HEK293 (cell line): Measurements from ENCODE around the gene SRRM2.
A peak's percentile ranks its signal among the peaks of the same experiment; 100 is the strongest.

Source experiments
- HOXC10 ChIP-seq: sonication (generic); formaldehyde crosslinking; IDR thresholded peaks from 2 replicates; pipeline ENCODE4 v1.8.1; 2023; ENCODE audit warnings: mild to moderate bottlenecking, missing genetic modification reagents
- MEIS1 ChIP-seq: sonication (generic); formaldehyde crosslinking; IDR thresholded peaks from 2 replicates; pipeline ENCODE4 v1.8.1; 2022; ENCODE audit warnings: missing genetic modification reagents, mild to moderate bottlenecking, borderline replicate concordance
- RBAK ChIP-seq: fragments of 450-650 bp; formaldehyde crosslinking; IDR thresholded peaks from 2 replicates; pipeline ENCODE4 v1.5.1; 2016; ENCODE audit warnings: missing biosample characterization, missing genetic modification characterization
- SCRT1 ChIP-seq: fragments of 450-650 bp; formaldehyde crosslinking; IDR thresholded peaks from 2 replicates; pipeline ENCODE4 v1.5.1; 2016; ENCODE audit warnings: missing biosample characterization, missing genetic modification characterization, borderline replicate concordance
- SCRT2 ChIP-seq: fragments of 450-650 bp; formaldehyde crosslinking; IDR thresholded peaks from 2 replicates; pipeline ENCODE4 v1.5.1; 2016; ENCODE audit warnings: missing biosample characterization, missing genetic modification characterization
- ZBTB1 ChIP-seq: fragments of 450-650 bp; formaldehyde crosslinking; IDR thresholded peaks from 2 replicates; pipeline ENCODE4 v1.5.1; 2016; ENCODE audit warnings: missing biosample characterization, missing genetic modification characterization
- ZBTB7A ChIP-seq: fragments of 450-650 bp; formaldehyde crosslinking; IDR thresholded peaks from 2 replicates; pipeline ENCODE4 v1.5.1; 2016; ENCODE audit warnings: low read depth, missing biosample characterization, missing genetic modification characterization
- ZFP37 ChIP-seq: fragments of 450-650 bp; formaldehyde crosslinking; IDR thresholded peaks from 2 replicates; pipeline ENCODE4 v1.5.1; 2016; ENCODE audit warnings: missing biosample characterization, missing genetic modification characterization
- ZNF132 ChIP-seq: fragments of 450-650 bp; formaldehyde crosslinking; IDR thresholded peaks from 2 replicates; pipeline ENCODE4 v1.5.1; 2017; ENCODE audit warnings: missing biosample characterization, missing genetic modification characterization, borderline replicate concordance
- ZNF155 ChIP-seq: fragments of 450-650 bp; formaldehyde crosslinking; IDR thresholded peaks from 2 replicates; pipeline ENCODE4 v1.5.1; 2016; ENCODE audit warnings: missing biosample characterization, missing genetic modification characterization
- ZNF26 ChIP-seq: fragments of 450-650 bp; formaldehyde crosslinking; IDR thresholded peaks from 2 replicates; pipeline ENCODE4 v1.5.1; 2016; ENCODE audit warnings: missing biosample characterization, missing genetic modification characterization
- ZNF398 ChIP-seq: fragments of 450-650 bp; formaldehyde crosslinking; IDR thresholded peaks from 2 replicates; pipeline ENCODE4 v1.5.1; 2017; ENCODE audit warnings: missing biosample characterization, missing genetic modification characterization
- ZNF501 ChIP-seq: fragments of 450-650 bp; formaldehyde crosslinking; IDR thresholded peaks from 2 replicates; pipeline ENCODE4 v1.5.1; 2016; ENCODE audit warnings: missing biosample characterization, missing genetic modification characterization
- ZNF510 ChIP-seq: fragments of 450-650 bp; formaldehyde crosslinking; IDR thresholded peaks from 2 replicates; pipeline ENCODE4 v1.5.1; 2018; ENCODE audit warnings: mild to moderate bottlenecking, missing genetic modification characterization, missing biosample characterization; ENCODE audit not compliant: insufficient replicate concordance
- ZNF529 ChIP-seq: fragments of 450-650 bp; formaldehyde crosslinking; IDR thresholded peaks from 2 replicates; pipeline ENCODE4 v1.5.1; 2017; ENCODE audit warnings: missing genetic modification characterization, missing biosample characterization; ENCODE audit not compliant: insufficient replicate concordance
- ZNF544 ChIP-seq: fragments of 450-650 bp; formaldehyde crosslinking; IDR thresholded peaks from 2 replicates; pipeline ENCODE4 v1.5.0; 2017; ENCODE audit warnings: missing biosample characterization, missing genetic modification characterization
- ZNF585B ChIP-seq: fragments of 450-650 bp; formaldehyde crosslinking; IDR thresholded peaks from 2 replicates; pipeline ENCODE4 v1.5.1; 2016; ENCODE audit warnings: missing biosample characterization, missing genetic modification characterization
- ZNF600 ChIP-seq: fragments of 450-650 bp; formaldehyde crosslinking; IDR thresholded peaks from 2 replicates; pipeline ENCODE4 v1.5.1; 2016; ENCODE audit warnings: missing biosample characterization, missing genetic modification characterization
- ZNF610 ChIP-seq: fragments of 450-650 bp; formaldehyde crosslinking; IDR thresholded peaks from 2 replicates; pipeline ENCODE4 v1.5.1; 2016; ENCODE audit warnings: missing biosample characterization, missing genetic modification characterization, borderline replicate concordance
- ZNF626 ChIP-seq: fragments of 450-650 bp; sonication (Bioruptor Pico); formaldehyde crosslinking; IDR thresholded peaks from 2 replicates; pipeline ENCODE4 v1.5.1; 2018; ENCODE audit warnings: missing biosample characterization, missing genetic modification characterization, inconsistent platforms
- ZNF629 ChIP-seq: fragments of 450-650 bp; formaldehyde crosslinking; IDR thresholded peaks from 2 replicates; pipeline ENCODE4 v1.5.1; 2017; ENCODE audit warnings: missing biosample characterization, missing genetic modification characterization
- ZNF658 ChIP-seq: fragments of 450-650 bp; formaldehyde crosslinking; IDR thresholded peaks from 2 replicates; pipeline ENCODE4; 2016; ENCODE audit warnings: missing biosample characterization, missing genetic modification characterization
- ZNF664 ChIP-seq: fragments of 450-650 bp; formaldehyde crosslinking; IDR thresholded peaks from 2 replicates; pipeline ENCODE4 v1.5.1; 2016; ENCODE audit warnings: missing biosample characterization, missing genetic modification characterization
- ZNF670 ChIP-seq: fragments of 450-650 bp; formaldehyde crosslinking; IDR thresholded peaks from 2 replicates; pipeline ENCODE4 v1.5.1; 2016; ENCODE audit warnings: missing biosample characterization, missing genetic modification characterization, low read depth
- ZNF76 ChIP-seq: fragments of 450-650 bp; formaldehyde crosslinking; IDR thresholded peaks from 2 replicates; pipeline ENCODE4; 2016; ENCODE audit warnings: low read depth, missing biosample characterization, missing genetic modification characterization, borderline replicate concordance
- ZNF768 ChIP-seq: fragments of 450-650 bp; formaldehyde crosslinking; IDR thresholded peaks from 2 replicates; pipeline ENCODE4 v1.5.1; 2018; ENCODE audit warnings: missing biosample characterization, mild to moderate bottlenecking, missing genetic modification characterization
- ZNF776 ChIP-seq: fragments of 450-650 bp; formaldehyde crosslinking; IDR thresholded peaks from 2 replicates; pipeline ENCODE4 v1.5.0; 2017; ENCODE audit warnings: missing biosample characterization, missing genetic modification characterization, borderline replicate concordance
- ZNF785 ChIP-seq: fragments of 450-650 bp; formaldehyde crosslinking; IDR thresholded peaks from 2 replicates; pipeline ENCODE4 v1.5.1; 2016; ENCODE audit warnings: missing biosample characterization, missing genetic modification characterization
- ZNF792 ChIP-seq: fragments of 450-650 bp; formaldehyde crosslinking; IDR thresholded peaks from 2 replicates; pipeline ENCODE4 v1.5.1; 2016; ENCODE audit warnings: missing biosample characterization, missing genetic modification characterization
- TF ChIP-seq, protein P1 (sequence below): fragments of 450-650 bp; formaldehyde crosslinking; IDR thresholded peaks from 2 replicates; pipeline ENCODE4 v1.5.1; 2016; ENCODE audit warnings: missing biosample characterization, missing genetic modification characterization
- TF ChIP-seq, protein P2 (sequence below): fragments of 450-650 bp; formaldehyde crosslinking; IDR thresholded peaks from 2 replicates; pipeline ENCODE4 v1.5.1; 2016; ENCODE audit warnings: missing biosample characterization, missing genetic modification characterization
- TF ChIP-seq, protein P3 (sequence below): fragments of 450-650 bp; formaldehyde crosslinking; IDR thresholded peaks from 2 replicates; pipeline ENCODE4 v1.5.1; 2016; ENCODE audit warnings: missing biosample characterization, missing genetic modification characterization
- TF ChIP-seq, protein P4 (sequence below): fragments of 450-650 bp; formaldehyde crosslinking; optimal IDR thresholded peaks from 2 replicates; pipeline ENCODE3; 2016; ENCODE audit warnings: missing biosample characterization, mild to moderate bottlenecking, missing genetic modification characterization

The SRRM2 gene

GRCh38 chr16:2720719-2721633, 31.5 kb upstream of the SRRM2 start (continued):
- TF ChIP-seq ZBTB1: no peak
- no peak for TF ChIP-seq ZNF510 (tag by site-specific recombination)
- TF ChIP-seq ZNF629 (tag by site-specific recombination): peak; percentile 99
- TF ChIP-seq ZNF664 (tag by site-specific recombination): no peak
- no peak for TF ChIP-seq ZNF610 (tag by site-specific recombination)
- 0 out of 2 replicates have a peak, but pooled peaks have one; percentile 28 for TF ChIP-seq ZNF501 (tag by site-specific recombination)
- TF ChIP-seq ZNF600 (tag by site-specific recombination): peak; percentile 41; the same call in 1 of the 2 replicates
- no peak for TF ChIP-seq ZNF658 (tag by site-specific recombination)
- TF ChIP-seq HOXC10: no peak
- no peak for TF ChIP-seq ZBTB7A (tag by site-specific recombination)
- no peak for TF ChIP-seq ZNF529 (tag by site-specific recombination)
- no peak for TF ChIP-seq ZNF26 (tag by site-specific recombination)
- TF ChIP-seq, protein P1, sequence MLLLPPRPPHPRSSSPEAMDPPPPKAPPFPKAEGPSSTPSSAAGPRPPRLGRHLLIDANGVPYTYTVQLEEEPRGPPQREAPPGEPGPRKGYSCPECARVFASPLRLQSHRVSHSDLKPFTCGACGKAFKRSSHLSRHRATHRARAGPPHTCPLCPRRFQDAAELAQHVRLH (tag by site-specific recombination): 0 out of 2 replicates have a peak, but pooled peaks have one; percentile 22
- TF ChIP-seq ZNF544 (tag by site-specific recombination): no peak
- no peak for TF ChIP-seq SCRT2
- TF ChIP-seq RBAK (tag by site-specific recombination): no peak
- TF ChIP-seq, protein P2, sequence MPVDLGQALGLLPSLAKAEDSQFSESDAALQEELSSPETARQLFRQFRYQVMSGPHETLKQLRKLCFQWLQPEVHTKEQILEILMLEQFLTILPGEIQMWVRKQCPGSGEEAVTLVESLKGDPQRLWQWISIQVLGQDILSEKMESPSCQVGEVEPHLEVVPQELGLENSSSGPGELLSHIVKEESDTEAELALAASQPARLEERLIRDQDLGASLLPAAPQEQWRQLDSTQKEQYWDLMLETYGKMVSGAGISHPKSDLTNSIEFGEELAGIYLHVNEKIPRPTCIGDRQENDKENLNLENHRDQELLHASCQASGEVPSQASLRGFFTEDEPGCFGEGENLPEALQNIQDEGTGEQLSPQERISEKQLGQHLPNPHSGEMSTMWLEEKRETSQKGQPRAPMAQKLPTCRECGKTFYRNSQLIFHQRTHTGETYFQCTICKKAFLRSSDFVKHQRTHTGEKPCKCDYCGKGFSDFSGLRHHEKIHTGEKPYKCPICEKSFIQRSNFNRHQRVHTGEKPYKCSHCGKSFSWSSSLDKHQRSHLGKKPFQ (tag by site-specific recombination): no peak
- TF ChIP-seq, protein P3, sequence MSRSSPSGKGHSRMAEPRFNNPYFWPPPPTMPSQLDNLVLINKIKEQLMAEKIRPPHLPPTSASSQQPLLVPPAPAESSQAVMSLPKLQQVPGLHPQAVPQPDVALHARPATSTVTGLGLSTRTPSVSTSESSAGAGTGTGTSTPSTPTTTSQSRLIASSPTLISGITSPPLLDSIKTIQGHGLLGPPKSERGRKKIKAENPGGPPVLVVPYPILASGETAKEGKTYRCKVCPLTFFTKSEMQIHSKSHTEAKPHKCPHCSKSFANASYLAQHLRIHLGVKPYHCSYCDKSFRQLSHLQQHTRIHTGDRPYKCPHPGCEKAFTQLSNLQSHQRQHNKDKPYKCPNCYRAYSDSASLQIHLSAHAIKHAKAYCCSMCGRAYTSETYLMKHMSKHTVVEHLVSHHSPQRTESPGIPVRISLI (tag by site-specific recombination): no peak
- TF ChIP-seq ZNF585B: no peak
- no peak for TF ChIP-seq MEIS1 (CRISPR knock-in tag)
- TF ChIP-seq ZFP37 (tag by site-specific recombination): no peak
- no peak for TF ChIP-seq ZNF776 (tag by site-specific recombination)
- TF ChIP-seq, protein P4, sequence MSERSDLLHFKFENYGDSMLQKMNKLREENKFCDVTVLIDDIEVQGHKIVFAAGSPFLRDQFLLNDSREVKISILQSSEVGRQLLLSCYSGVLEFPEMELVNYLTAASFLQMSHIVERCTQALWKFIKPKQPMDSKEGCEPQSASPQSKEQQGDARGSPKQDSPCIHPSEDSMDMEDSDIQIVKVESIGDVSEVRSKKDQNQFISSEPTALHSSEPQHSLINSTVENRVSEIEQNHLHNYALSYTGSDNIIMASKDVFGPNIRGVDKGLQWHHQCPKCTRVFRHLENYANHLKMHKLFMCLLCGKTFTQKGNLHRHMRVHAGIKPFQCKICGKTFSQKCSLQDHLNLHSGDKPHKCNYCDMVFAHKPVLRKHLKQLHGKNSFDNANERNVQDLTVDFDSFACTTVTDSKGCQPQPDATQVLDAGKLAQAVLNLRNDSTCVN (tag by site-specific recombination): peak; percentile 83
- no peak for TF ChIP-seq ZNF132 (tag by site-specific recombination)
- TF ChIP-seq ZNF626 (tag by site-specific recombination): no peak
- 0 out of 2 replicates have a peak, but pooled peaks have one; percentile 76 for TF ChIP-seq ZNF792
- no peak for TF ChIP-seq ZNF670
- no peak for TF ChIP-seq SCRT1 (tag by site-specific recombination)
- TF ChIP-seq ZNF76 (tag by site-specific recombination): 0 out of 2 replicates have a peak, but pooled peaks have one; percentile 34
- peak; percentile 87; the same call in 1 of the 2 replicates for TF ChIP-seq ZNF785 (tag by site-specific recombination)
- TF ChIP-seq ZNF398: peak; percentile 81
- TF ChIP-seq ZNF768: peak; percentile 37; the same call in 1 of the 2 replicates
- no peak for TF ChIP-seq ZNF155
